Activated CD8-positive, alpha-beta T cell treated with anti-CD3 and anti-CD28 coated beads for 36 hours (primary cell): ENCODE measurements around the gene RFESD. TPM values are rescaled to one million over a fixed set of nuclear protein-coding genes. Genes with fewer than 3 reads are reported as not detected.

ENCODE experiments used
- ATAC-seq: fragments of 200-7000 bp; cut with Tn5 transposase; one replicate; pipeline ENCODE4 v1.10.0; 2021; ENCODE audit warnings: mild to moderate bottlenecking, moderate library complexity
- CTCF ChIA-PET: fragments of 350-600 bp; sonication (Branson Sonifier 250); formaldehyde crosslinking; loops from one replicate; lab custom pipeline; 2021; ENCODE audit warnings: antibody characterized with exemption; lab: Charles Lee
- POLR2A ChIA-PET: fragments of 350-600 bp; sonication (Branson Sonifier 250); formaldehyde crosslinking; loops from one replicate; lab custom pipeline; 2021; ENCODE audit warnings: antibody characterized with exemption; lab: Charles Lee
- DNase-seq: peaks from one replicate; pipeline ENCODE4 v3.0.0-alpha.2; 2020
- H3K27ac Mint-ChIP-seq: one replicate; pipeline ENCODE4 v1.8.0; 2021; ENCODE audit warnings: mild to moderate bottlenecking, mixed read lengths
- H3K27me3 Mint-ChIP-seq: one replicate; pipeline ENCODE4 v1.8.0; 2021; ENCODE audit warnings: mixed read lengths
- H3K36me3 Mint-ChIP-seq: one replicate; pipeline ENCODE4 v1.8.0; 2021; ENCODE audit warnings: low read depth, mixed read lengths
- H3K4me1 Mint-ChIP-seq: one replicate; pipeline ENCODE4 v1.8.0; 2021; ENCODE audit warnings: low read depth, mixed read lengths
- H3K4me3 Mint-ChIP-seq: one replicate; pipeline ENCODE4 v1.8.0; 2021; ENCODE audit warnings: mild to moderate bottlenecking, moderate library complexity, mixed read lengths
- H3K9me3 Mint-ChIP-seq: one replicate; pipeline ENCODE4 v1.8.0; 2021; ENCODE audit warnings: mixed read lengths
- CTCF ChIP-seq: fragments of 200-600 bp; IDR thresholded peaks from one replicate; pipeline ENCODE4 v1.8.0; 2022; ENCODE audit warnings: antibody characterized with exemption, mild to moderate bottlenecking
- intact Hi-C: fragments of 100-400 bp; cut with micrococcal nuclease; formaldehyde crosslinking; loops from one replicate; pipeline ENCODE4 v1.10.0; 2022
- total RNA-seq, 2 experiments: library from RNA; stranded (reverse); gene quantifications; one replicate each; pipeline ENCODE4 v1.2.3, GENCODE V29; 2021

RFESD gene
- total RNA-seq, 2 experiments from 2014 or later: 9.2 to 9.8 TPM

DNA sequence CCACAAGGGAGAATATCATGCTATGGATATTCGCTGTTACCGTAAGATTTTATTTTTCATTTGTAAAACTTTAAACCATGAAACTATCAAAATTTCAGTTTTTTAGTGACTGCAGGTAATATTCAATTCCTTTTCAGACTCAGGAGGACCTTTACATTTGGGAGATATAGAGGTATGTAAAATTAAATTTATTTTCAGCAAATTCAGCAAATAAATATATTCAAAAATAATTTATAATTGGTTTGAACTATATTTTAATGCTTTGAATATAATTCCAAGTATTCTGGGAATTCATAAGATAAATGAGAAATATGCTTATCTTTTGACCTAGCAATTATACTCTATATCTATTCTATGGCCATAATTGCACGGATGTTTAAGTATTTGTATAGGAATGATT, 7.6 kb downstream of the RFESD start:
- no peaks in the 10 kb centered on the region for H3K9me3 Mint-ChIP-seq
- POLR2A ChIA-PET: no interaction called here
- intact Hi-C loops: no loop called here
- no peaks in the 10 kb centered on the region for H3K36me3 Mint-ChIP-seq
- no peak overlapping the region for H3K4me3 Mint-ChIP-seq
- TF ChIP-seq CTCF: no peak
- H3K4me1 Mint-ChIP-seq: peaks cover 9% of the 10 kb centered on the region
- CTCF ChIA-PET: interaction anchor here (6.5 kb wide), 1 partner anchor 10 kb away, joined by 47 read pairs; no protein-coding TSS in a partner anchor
- no peaks in the 10 kb centered on the region for H3K27me3 Mint-ChIP-seq
- H3K27ac Mint-ChIP-seq: no peak overlapping the region
- no peak for ATAC-seq
- DNase-seq: no peak

DNA sequence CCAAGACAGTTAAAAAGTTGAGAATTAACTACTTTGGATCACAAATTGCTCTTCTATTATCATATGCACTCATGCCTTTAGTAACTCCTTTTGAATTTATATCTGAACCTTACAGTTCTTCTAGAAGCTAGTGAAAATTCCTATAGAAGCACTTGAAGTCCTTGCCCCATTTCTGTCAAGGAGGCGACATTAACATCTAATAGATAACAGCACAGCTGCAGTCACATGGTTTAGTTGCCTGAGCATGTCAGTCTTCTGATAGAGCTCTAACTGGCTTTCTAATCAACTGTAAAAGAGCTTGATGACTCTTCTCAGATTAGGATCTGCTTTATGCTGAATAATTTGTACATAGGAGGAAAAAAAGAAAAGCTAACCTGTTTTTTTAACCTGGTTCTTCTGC, 9.0 kb downstream of the RFESD start:
- ChIA-PET CTCF (interaction anchor here (1.1 to 6.5 kb wide), 3 partner anchors 8 to 193 kb away, joined by 3 to 47 read pairs (median 8); no protein-coding TSS in a partner anchor), POLR2A (no interaction called here)
- Mint-ChIP-seq H3K4me1 (no peaks in the 10 kb centered on the region), H3K27me3 (no peaks in the 10 kb centered on the region), H3K36me3 (no peaks in the 10 kb centered on the region), H3K4me3 (no peak overlapping the region), H3K9me3 (no peaks in the 10 kb centered on the region), H3K27ac (no peak overlapping the region)
- intact Hi-C loops: no loop called here
- DNase-seq (no peak), ATAC-seq (no peak)
- TF ChIP-seq CTCF: no peak

DNA sequence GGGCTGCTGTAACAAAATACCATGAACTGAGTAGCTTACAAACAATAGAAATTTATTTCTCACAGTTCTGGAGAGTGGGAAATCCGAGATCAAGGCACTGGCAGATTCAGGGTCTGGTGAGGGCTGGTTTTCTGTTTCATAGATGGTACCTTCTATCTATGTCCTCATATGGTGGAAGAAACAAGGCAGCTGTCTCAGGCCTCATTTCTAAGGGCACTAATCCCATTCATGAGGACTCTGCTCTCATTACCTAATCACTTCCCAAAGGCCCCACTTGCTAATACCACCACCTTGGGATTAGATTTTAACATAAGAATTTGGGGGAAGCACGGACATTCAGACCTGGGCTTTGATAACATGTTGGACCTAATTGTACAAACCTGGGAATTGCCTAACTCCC, 13.5 kb downstream of the RFESD start:
- Mint-ChIP-seq H3K9me3 (no peaks in the 10 kb centered on the region), H3K27me3 (no peaks in the 10 kb centered on the region), H3K4me1 (peaks cover 3% of the 10 kb centered on the region), H3K36me3 (no peaks in the 10 kb centered on the region), H3K4me3 (no peak overlapping the region), H3K27ac (no peak overlapping the region)
- intact Hi-C loops: loop anchor here (5.0 kb wide), 2 partner anchors 122 to 177 kb away; no protein-coding TSS in a partner anchor
- no peak for TF ChIP-seq CTCF
- ATAC-seq: no peak
- ChIA-PET POLR2A (no interaction called here), CTCF (interaction anchor here (1.1 to 2.3 kb wide), 2 partner anchors 8 to 121 kb away, joined by 3 to 11 read pairs; no protein-coding TSS in a partner anchor)
- no peak for DNase-seq

- no peaks in the 10 kb centered on the region for H3K27me3 Mint-ChIP-seq
- ChIA-PET POLR2A (no interaction called here), CTCF (interaction anchor here (0.7 to 3.0 kb wide), 11 partner anchors 9 to 185 kb away, joined by 3 to 47 read pairs (median 14); partner anchors contain the start of gene RFESD)
- DNase-seq (no peak), ATAC-seq (no peak)
- no peak overlapping the region for H3K4me3 Mint-ChIP-seq
- intact Hi-C loops: loop anchor here (5.0 kb wide), 2 partner anchors 119 to 174 kb away; no protein-coding TSS in a partner anchor
- TF ChIP-seq CTCF: no peak
- no peaks in the 10 kb centered on the region for H3K36me3 Mint-ChIP-seq
- no peaks in the 10 kb centered on the region for H3K9me3 Mint-ChIP-seq
- no peak overlapping the region for H3K27ac Mint-ChIP-seq
- H3K4me1 Mint-ChIP-seq: peaks cover 3% of the 10 kb centered on the region
Observed at GRCh38 chr5:95662946-95663345, 16.4 kb downstream of the RFESD start.

DNA sequence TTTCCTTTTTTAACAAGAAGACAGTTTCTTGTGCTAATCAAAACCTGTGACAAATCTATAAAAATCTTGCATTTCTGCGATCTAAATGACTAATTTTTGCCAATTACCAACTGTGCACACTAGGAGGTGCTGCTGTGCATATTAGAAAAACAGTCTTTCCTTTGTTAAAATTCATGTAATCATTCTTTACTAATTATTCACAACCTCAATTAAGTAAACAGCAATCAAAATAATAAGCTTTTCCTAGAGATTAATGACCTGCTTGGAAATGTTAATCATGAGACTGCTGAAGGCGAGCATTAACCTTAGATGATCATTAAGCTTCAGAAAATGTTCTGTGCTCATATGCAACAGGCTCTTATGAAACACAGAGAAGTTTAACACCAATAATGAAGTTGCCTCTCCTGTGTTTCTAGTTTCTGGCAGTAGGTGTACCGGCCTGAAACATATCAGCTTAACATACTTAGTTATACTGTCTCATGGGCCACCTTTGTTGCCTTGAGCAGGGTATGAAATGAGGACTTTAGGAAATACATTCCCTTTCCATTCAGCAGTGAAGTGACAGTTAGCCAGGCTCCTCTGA, 17.7 kb downstream of the RFESD start:
- Mint-ChIP-seq H3K27ac (no peak overlapping the region), H3K27me3 (no peaks in the 10 kb centered on the region), H3K4me1 (peaks cover 3% of the 10 kb centered on the region), H3K36me3 (no peaks in the 10 kb centered on the region), H3K4me3 (no peak overlapping the region), H3K9me3 (no peaks in the 10 kb centered on the region)
- intact Hi-C loops: loop anchor here (5.0 kb wide), 2 partner anchors 118 to 173 kb away; no protein-coding TSS in a partner anchor
- peak; percentile 52 for DNase-seq
- ChIA-PET CTCF (interaction anchor here (0.6 to 3.0 kb wide), 50 partner anchors 7 to 950 kb away, joined by 3 to 47 read pairs (median 4); partner anchors contain the start of genes RFESD and RHOBTB3), POLR2A (interaction anchor here (0.6 to 0.8 kb wide), 2 partner anchors 66 to 1179 kb away, joined by 3 to 5 read pairs; partner anchors contain the start of gene RHOBTB3)
- ATAC-seq: peak; percentile 61
- peak; percentile 92 for TF ChIP-seq CTCF
